GM23248 (cell line): ENCODE data around the gene NTNG2. TPM values are rescaled to one million over a fixed set of nuclear protein-coding genes. Genes with fewer than 3 reads are reported as not detected.
A peak's percentile ranks its signal among the peaks of the same experiment; 100 is the strongest.
"Not testable (repeated sequence)": the region's sequence is repeated elsewhere in the genome, so short reads cannot be mapped to it uniquely, and the experiment has no call there.

Experiments used
- DNase-seq: peaks from one replicate; pipeline ENCODE4 v3.0.0-alpha.2; 2015
- H2AFZ ChIP-seq: fragments of 200-600 bp; sonication (generic); 2 replicates; pipeline ENCODE4 v1.6.1; 2016; ENCODE audit warnings: antibody characterized with exemption
- H3F3A ChIP-seq: fragments of 200-600 bp; sonication (generic); 2 replicates; pipeline ENCODE4 v1.6.1; 2016; ENCODE audit warnings: mild to moderate bottlenecking, antibody characterized with exemption, mixed run types; ENCODE audit not compliant: insufficient read depth
- H3K27ac ChIP-seq: fragments of 200-600 bp; sonication (generic); 2 replicates; pipeline ENCODE4 v1.5.1; 2016; ENCODE audit warnings: mild to moderate bottlenecking
- H3K27me3 ChIP-seq: fragments of 200-600 bp; sonication (generic); replicated peaks from 2 replicates; pipeline ENCODE4 v1.6.1; 2016; ENCODE audit warnings: mild to moderate bottlenecking; ENCODE audit not compliant: insufficient read depth
- H3K36me3 ChIP-seq: fragments of 200-600 bp; sonication (generic); 2 replicates; pipeline ENCODE4 v1.6.1; 2016; ENCODE audit warnings: low read depth, mild to moderate bottlenecking
- H3K4me1 ChIP-seq: fragments of 200-600 bp; sonication (generic); 2 replicates; pipeline ENCODE4 v1.6.1; 2016; ENCODE audit warnings: mild to moderate bottlenecking; ENCODE audit not compliant: insufficient read depth
- H3K4me2 ChIP-seq: fragments of 200-600 bp; sonication (generic); one replicate; pipeline ENCODE4 v1.6.1; 2016; ENCODE audit warnings: mild to moderate bottlenecking; ENCODE audit not compliant: unreplicated experiment
- H3K4me3 ChIP-seq: fragments of 200-600 bp; sonication (generic); 2 replicates; pipeline ENCODE4 v1.5.1; 2016; ENCODE audit warnings: mild to moderate bottlenecking
- H3K79me2 ChIP-seq: fragments of 200-600 bp; sonication (generic); 2 replicates; pipeline ENCODE4 v1.6.1; 2016; ENCODE audit warnings: mild to moderate bottlenecking; ENCODE audit not compliant: insufficient read depth
- H3K9ac ChIP-seq: fragments of 200-600 bp; sonication (generic); 2 replicates; pipeline ENCODE4 v1.6.1; 2016; ENCODE audit warnings: mild to moderate bottlenecking
- H3K9me2 ChIP-seq: fragments of 200-600 bp; sonication (generic); 2 replicates; pipeline ENCODE4 v1.6.1; 2016; ENCODE audit warnings: mixed run types, mild to moderate bottlenecking, moderate library complexity; ENCODE audit not compliant: insufficient read depth
- H3K9me3 ChIP-seq: fragments of 200-600 bp; sonication (generic); one replicate; pipeline ENCODE4 v1.6.1; 2017; ENCODE audit warnings: low read depth
- H4K20me1 ChIP-seq: fragments of 200-600 bp; sonication (generic); 2 replicates; pipeline ENCODE4 v1.6.0; 2016; ENCODE audit not compliant: insufficient read depth
- EZH2 ChIP-seq: fragments of 200-600 bp; sonication (generic); IDR thresholded peaks from 2 replicates; pipeline ENCODE4 v1.6.1; 2018; ENCODE audit warnings: antibody characterized with exemption, mild to moderate bottlenecking; ENCODE audit not compliant: insufficient read depth, poor library complexity, severe bottlenecking
- EZH2phosphoT487 ChIP-seq: fragments of 200-600 bp; sonication (generic); IDR thresholded peaks from 2 replicates; pipeline ENCODE4 v1.6.1; 2018; ENCODE audit warnings: antibody characterized with exemption, moderate library complexity, mild to moderate bottlenecking, low read depth; ENCODE audit not compliant: insufficient read depth
- WGBS, 2 experiments: methylation state at CpG; one replicate each; pipeline ENCODE4 v1.1.6; 2015 to 2017; ENCODE audit warnings: low lambda C conversion rate in 2 of 2, low coverage in 1 of 2; ENCODE audit errors: missing lambda C conversion rate in 2 of 2; 5-methylcytosine and 5-hydroxymethylcytosine counted together
- in situ Hi-C: fragments of 300-500 bp; cut with MboI; formaldehyde crosslinking; loops from 2 replicates; pipeline ENCODE4 v1.15.0; 2020
- polyA plus RNA-seq: library from polyadenylated mRNA; unstranded; fragments of >200 nt; fragmentation: Nextera tagmentation; extraction: Ambion mirVana; gene quantifications from 2 replicates; pipeline ENCODE4 v1.2.1, GENCODE V29; 2016
- total RNA-seq: library from RNA; depleted of rRNA; stranded (reverse); fragments of >200 nt; shearing (Covaris generic); gene quantifications from 2 replicates; pipeline ENCODE4 v1.2.3, GENCODE V29; 2014

The NTNG2 gene
- total and polyA plus RNA-seq, 2 experiments from 2014 or later, result 0.13 to 1.5 TPM

- WGBS, 2 experiments, result 59 to 61% methylated on average over 13 of the region's 13 CpGs
- H3K27me3 ChIP-seq, result peaks cover 88% of the 10 kb centered on the region
Observed at GRCh38 chr9:132126680-132127236, 35.1 kb upstream of the NTNG2 start.

DNA sequence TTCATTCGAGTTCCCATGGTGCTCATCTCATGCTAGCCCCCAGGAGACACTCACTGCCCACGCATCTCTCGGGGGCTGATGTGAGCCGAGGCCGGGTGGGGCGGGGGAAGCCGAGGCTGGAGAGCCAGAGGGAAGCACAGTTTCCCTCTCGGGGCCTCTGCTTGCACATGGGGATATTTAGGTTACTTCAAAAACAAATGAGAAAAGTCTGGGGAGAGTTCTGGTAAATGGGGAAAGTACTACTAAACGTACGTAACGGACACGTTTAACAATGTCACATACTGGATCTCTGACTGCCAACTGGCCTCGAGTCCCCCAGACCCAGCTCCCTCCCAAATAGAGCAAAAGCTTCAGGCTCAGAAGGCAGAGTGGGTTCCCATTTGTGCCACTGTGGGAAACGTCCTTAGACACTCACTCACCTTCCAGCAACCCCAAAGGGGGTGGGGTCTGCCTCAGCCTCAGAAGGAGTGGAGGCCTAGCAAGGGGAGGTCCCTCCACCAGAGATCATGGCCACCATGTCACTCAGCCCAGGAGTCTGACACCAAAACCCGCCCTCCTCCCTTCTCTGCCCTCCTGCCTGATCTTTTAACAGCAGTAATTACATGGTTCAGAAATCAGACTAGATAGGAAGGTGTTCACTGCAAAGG, 33.8 kb upstream of the NTNG2 start:
- 13 to 14% methylated on average over 15 of the region's 15 CpGs for WGBS, 2 experiments
- Histone ChIP-seq H3K4me3 (no peak overlapping the region), H3K9ac (no peak overlapping the region), H3K79me2 (no peaks in the 10 kb centered on the region), H2AFZ (no peak overlapping the region), H3F3A (no peaks in the 10 kb centered on the region), H3K9me3 (no peaks in the 10 kb centered on the region), H3K27me3 (peaks cover 88% of the 10 kb centered on the region), H3K4me1 (no peaks in the 10 kb centered on the region), H4K20me1 (no peaks in the 10 kb centered on the region), H3K4me2 (no peak overlapping the region), H3K36me3 (no peaks in the 10 kb centered on the region), H3K9me2 (no peaks in the 10 kb centered on the region), H3K27ac (no peak overlapping the region)
- TF ChIP-seq EZH2phosphoT487 (no peak), EZH2 (no peak)
- in situ Hi-C loops, result no loop called here
- no peak for DNase-seq

More at GRCh38 chr9:132126680-132127236, 35.1 kb upstream of the NTNG2 start:
- in situ Hi-C loops, result no loop called here
- Histone ChIP-seq H4K20me1 (no peaks in the 10 kb centered on the region), H3K4me1 (no peaks in the 10 kb centered on the region), H3K4me2 (no peak overlapping the region), H3K36me3 (no peaks in the 10 kb centered on the region), H3K9me2 (no peaks in the 10 kb centered on the region), H3K9ac (no peak overlapping the region), H3K27ac (no peak overlapping the region), H3K9me3 (no peaks in the 10 kb centered on the region), H3K4me3 (no peak overlapping the region), H3F3A (no peaks in the 10 kb centered on the region), H2AFZ (no peak overlapping the region), H3K79me2 (no peaks in the 10 kb centered on the region)
- TF ChIP-seq EZH2phosphoT487 (no peak), EZH2 (no peak)
- no peak for DNase-seq

GRCh38 chr9:132129535-132129934, 32.3 kb upstream of the NTNG2 start:
- H3K36me3 ChIP-seq, result no peaks in the 10 kb centered on the region
- H2AFZ ChIP-seq, result no peak overlapping the region
- H3K9me3 ChIP-seq, result no peaks in the 10 kb centered on the region
- H3K9me2 ChIP-seq, result no peaks in the 10 kb centered on the region
- no peak for TF ChIP-seq EZH2phosphoT487
- no peak for TF ChIP-seq EZH2
- no peaks in the 10 kb centered on the region for H3F3A ChIP-seq
- H3K79me2 ChIP-seq, result no peaks in the 10 kb centered on the region
- no peak overlapping the region for H3K4me3 ChIP-seq
- peaks cover 82% of the 10 kb centered on the region for H3K27me3 ChIP-seq
- H3K4me1 ChIP-seq, result no peaks in the 10 kb centered on the region
- WGBS, 2 experiments, result 74 to 78% methylated on average over 12 of the region's 12 CpGs
- no peak overlapping the region for H3K4me2 ChIP-seq
- no peak overlapping the region for H3K9ac ChIP-seq
- DNase-seq, result no peak
- H4K20me1 ChIP-seq, result no peaks in the 10 kb centered on the region
- in situ Hi-C loops, result no loop called here
- H3K27ac ChIP-seq, result no peak overlapping the region

- H3K4me2 ChIP-seq, H3F3A ChIP-seq, in situ Hi-C loops, H3K27ac ChIP-seq, H3K4me1 ChIP-seq, H3K9me3 ChIP-seq, H3K79me2 ChIP-seq, H3K4me3 ChIP-seq, H4K20me1 ChIP-seq, H3K9me2 ChIP-seq, H2AFZ ChIP-seq, H3K36me3 ChIP-seq, H3K9ac ChIP-seq: not testable (repeated sequence)
- WGBS, 2 experiments, result 25 to 36% methylated on average over 5 of the region's 5 CpGs
- DNase-seq, result peak; percentile 12
- H3K27me3 ChIP-seq, result peaks cover 89% of the 10 kb centered on the region
Observed at GRCh38 chr9:132134085-132134484, 27.8 kb upstream of the NTNG2 start.
